Stomach (tissue), 4 donors: ENCODE measurements around the gene ASB16.
"Not testable (repeated sequence)": the region's sequence is repeated elsewhere in the genome, so short reads cannot be mapped to it uniquely, and the experiment has no call there.

Experiments
- EP300 ChIP-seq: sonication (generic); formaldehyde crosslinking; IDR thresholded peaks from one replicate; pipeline ENCODE4 v1.6.1; 2017; ENCODE audit warnings: antibody characterized with exemption
- POLR2A ChIP-seq, 4 donors: fragments of 450-650 bp; IDR thresholded peaks; one replicate each; pipeline ENCODE4 v1.6.1; 2016; ENCODE audit warnings: antibody characterized with exemption in 4 of 4, control low read depth in 2 of 4, mild to moderate bottlenecking in 1 of 4, moderate library complexity in 1 of 4
- POLR2AphosphoS5 ChIP-seq, 3 donors: sonication (generic); formaldehyde crosslinking; IDR thresholded peaks; one replicate each; pipeline ENCODE4 v1.6.1; 2016; ENCODE audit warnings: antibody characterized with exemption in 3 of 3
- TF ChIP-seq, protein P1 (sequence below), 7 experiments: fragments of 450-650 bp in 4 of 7; fragments of 200-600 bp in 3 of 7; sonication (generic) in 3 of 7; IDR thresholded peaks; one replicate each; pipeline ENCODE4 v1.5.1; 2016 to 2019; ENCODE audit warnings: antibody characterized with exemption in 7 of 7, control low read depth in 2 of 7, mild to moderate bottlenecking in 1 of 7

DNA sequence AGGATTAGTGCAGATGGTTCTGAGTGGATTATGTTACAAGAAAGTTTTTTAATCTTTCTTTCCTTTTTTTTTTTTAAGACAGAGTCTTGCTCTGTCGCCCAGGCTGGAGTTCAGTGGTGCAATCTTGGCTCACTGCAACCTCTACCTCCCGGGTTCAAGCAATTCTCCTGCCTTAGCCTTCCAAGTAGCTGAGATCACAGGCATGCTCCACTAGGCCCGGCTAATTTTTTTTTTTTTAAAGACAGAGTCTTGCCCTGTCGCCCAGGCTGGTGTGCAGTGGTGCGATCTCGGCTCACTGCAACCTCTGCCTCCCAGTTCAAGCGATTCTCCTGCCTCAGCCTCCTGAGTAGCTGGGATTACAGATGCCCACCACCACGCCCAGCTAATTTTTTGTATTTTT, 26.6 kb upstream of the ASB16 start:
- TF ChIP-seq, protein P1, sequence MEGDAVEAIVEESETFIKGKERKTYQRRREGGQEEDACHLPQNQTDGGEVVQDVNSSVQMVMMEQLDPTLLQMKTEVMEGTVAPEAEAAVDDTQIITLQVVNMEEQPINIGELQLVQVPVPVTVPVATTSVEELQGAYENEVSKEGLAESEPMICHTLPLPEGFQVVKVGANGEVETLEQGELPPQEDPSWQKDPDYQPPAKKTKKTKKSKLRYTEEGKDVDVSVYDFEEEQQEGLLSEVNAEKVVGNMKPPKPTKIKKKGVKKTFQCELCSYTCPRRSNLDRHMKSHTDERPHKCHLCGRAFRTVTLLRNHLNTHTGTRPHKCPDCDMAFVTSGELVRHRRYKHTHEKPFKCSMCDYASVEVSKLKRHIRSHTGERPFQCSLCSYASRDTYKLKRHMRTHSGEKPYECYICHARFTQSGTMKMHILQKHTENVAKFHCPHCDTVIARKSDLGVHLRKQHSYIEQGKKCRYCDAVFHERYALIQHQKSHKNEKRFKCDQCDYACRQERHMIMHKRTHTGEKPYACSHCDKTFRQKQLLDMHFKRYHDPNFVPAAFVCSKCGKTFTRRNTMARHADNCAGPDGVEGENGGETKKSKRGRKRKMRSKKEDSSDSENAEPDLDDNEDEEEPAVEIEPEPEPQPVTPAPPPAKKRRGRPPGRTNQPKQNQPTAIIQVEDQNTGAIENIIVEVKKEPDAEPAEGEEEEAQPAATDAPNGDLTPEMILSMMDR (IDR thresholded peaks at IDR 0.05) = not testable (repeated sequence)
- not testable (repeated sequence) for TF ChIP-seq POLR2AphosphoS5 (IDR thresholded peaks at IDR 0.05); POLR2A (IDR thresholded peaks at IDR 0.05); EP300
